GM18508 (cell line): ENCODE results near the gene ANGPTL3.
A peak's percentile ranks its signal among the peaks of the same experiment; 100 is the strongest.

ENCODE experiments used
- ATAC-seq: cut with Tn5 transposase; IDR thresholded peaks from one replicate; pipeline ENCODE4 v1.9.1; 2021; ENCODE audit warnings: moderate number of reproducible peaks; ENCODE audit not compliant: insufficient read depth, unreplicated experiment

ANGPTL3 gene

DNA sequence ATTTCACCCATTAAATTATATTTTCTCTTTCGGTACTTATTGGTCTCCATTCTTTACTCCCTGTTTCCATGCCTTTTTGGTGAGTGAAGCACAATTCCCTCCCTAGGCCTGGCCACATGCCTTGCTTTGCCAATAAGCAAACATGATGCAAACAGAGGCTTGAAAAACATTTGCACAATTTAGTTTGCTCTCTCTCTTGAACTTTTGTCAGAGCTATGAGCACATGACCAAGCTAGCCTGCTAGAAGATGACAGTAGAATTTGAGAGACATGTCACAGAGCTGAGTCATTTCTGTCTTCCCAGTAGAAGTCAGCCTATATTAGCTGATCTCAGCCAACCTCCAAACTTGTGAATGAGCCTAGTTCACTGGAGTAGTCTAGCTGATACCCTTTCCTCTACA, 24.6 kb downstream of the ANGPTL3 start:
- ATAC-seq, result peak; percentile 87

DNA sequence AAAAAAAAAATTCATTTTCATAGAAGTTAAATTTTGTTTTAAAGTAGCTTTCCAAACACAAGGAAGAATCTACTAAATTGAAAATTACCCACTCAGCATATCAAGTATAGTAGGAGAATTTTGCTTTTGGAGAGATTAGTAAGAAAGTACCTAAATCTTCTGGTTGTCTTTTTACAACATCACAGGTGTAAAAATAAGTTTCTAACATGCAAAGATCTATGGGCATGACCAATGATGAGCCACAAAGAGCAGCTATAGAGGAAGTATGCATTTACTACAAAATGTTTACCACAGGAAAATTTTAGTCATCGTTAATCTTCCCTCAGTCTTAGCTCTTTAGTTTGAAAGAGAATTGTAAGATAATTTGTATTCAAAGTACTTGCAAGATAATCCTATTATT, 28.1 kb downstream of the ANGPTL3 start:
- ATAC-seq, result no peak

DNA sequence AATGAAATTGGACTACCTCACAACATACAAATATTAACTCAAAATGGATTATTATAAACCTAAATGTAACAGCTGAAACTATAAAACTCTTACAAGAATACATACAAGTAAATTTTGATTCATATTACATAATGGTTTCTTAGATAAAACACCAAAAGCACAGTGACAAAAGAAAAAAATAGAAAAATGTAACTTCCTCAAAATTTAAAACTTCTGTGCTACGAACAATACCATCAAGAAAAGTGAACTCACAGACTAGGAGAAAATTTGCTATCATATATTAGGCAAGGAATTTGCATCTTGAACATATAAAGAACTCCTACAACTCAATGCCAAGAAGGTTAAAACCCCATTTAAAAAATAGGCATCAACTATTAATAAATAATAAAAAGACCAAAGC, 31.2 kb downstream of the ANGPTL3 start:
- ATAC-seq, result no peak

GRCh38 chr1:62637392-62638105, 40.2 kb downstream of the ANGPTL3 start:
- ATAC-seq, result no peak

DNA sequence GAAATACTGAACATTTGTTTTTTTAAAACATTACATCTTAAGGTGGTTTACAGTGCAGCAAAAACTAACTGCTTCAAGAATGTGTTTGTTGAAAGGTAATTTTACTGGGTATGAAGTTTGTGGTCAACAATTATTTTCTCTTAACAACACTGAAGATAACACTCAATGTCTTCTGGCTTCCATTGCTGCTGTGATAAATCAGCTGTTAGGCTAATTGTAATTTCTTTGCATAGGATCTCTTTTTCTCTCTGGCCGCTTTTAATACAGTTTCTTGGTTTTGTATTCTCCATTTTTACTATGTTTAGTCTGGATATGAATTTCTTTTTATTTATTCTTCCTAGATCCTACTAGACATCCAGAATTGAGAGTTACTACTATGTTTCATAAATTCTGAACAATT, 46.0 kb downstream of the ANGPTL3 start:
- no peak for ATAC-seq

GRCh38 chr1:62652387-62652786, 55.1 kb downstream of the ANGPTL3 start:
- ATAC-seq, result no peak

GRCh38 chr1:62654744-62655143, 57.4 kb downstream of the ANGPTL3 start:
- ATAC-seq, result no peak
